Activated T-cell treated with anti-CD3 and anti-CD28 coated beads, Interleukin-2, amount 50 U/mL, for 4 hours (primary cell): ENCODE measurements around the gene FAM9C. TPM values are rescaled to one million over a fixed set of nuclear protein-coding genes. Genes with fewer than 3 reads are reported as not detected.

Experiments
- ATAC-seq, 2 donors: fragments of 200-7000 bp; cut with Tn5 transposase; one replicate each; pipeline ENCODE4 v1.10.0; 2021
- DNase-seq: peaks from one replicate; pipeline ENCODE4 v3.0.0-alpha.2; 2020
- H3K27me3 Mint-ChIP-seq: one replicate; pipeline ENCODE4 v1.8.0; 2021; ENCODE audit warnings: low read depth, mixed read lengths
- H3K36me3 Mint-ChIP-seq: one replicate; pipeline ENCODE4 v1.8.0; 2022; ENCODE audit warnings: mixed read lengths; ENCODE audit not compliant: insufficient read depth
- H3K4me1 Mint-ChIP-seq: one replicate; pipeline ENCODE4 v1.8.0; 2021; ENCODE audit warnings: low read depth, mixed read lengths
- H3K4me3 Mint-ChIP-seq: one replicate; pipeline ENCODE4 v1.8.0; 2021; ENCODE audit warnings: mild to moderate bottlenecking, moderate library complexity, mixed read lengths
- H3K9me3 Mint-ChIP-seq: one replicate; pipeline ENCODE4 v1.8.0; 2021; ENCODE audit warnings: mixed read lengths
- total RNA-seq, 3 donors: library from RNA; stranded (reverse); gene quantifications; one replicate each; pipeline ENCODE4 v1.2.1, GENCODE V29; 2021

FAM9C gene
- total RNA-seq, 3 donors from 2014 or later = not detected

GRCh38 chrX:13082206-13083065, 38.0 kb upstream of the FAM9C start:
- DNase-seq = no peak
- peaks cover 92% of the 10 kb centered on the region for H3K4me1 Mint-ChIP-seq
- peak in 1 of 2 donors; percentile 44 for ATAC-seq
- H3K27me3 Mint-ChIP-seq = no peaks in the 10 kb centered on the region
- peak overlapping the region; percentile 35 for H3K4me3 Mint-ChIP-seq
- H3K36me3 Mint-ChIP-seq = no peaks in the 10 kb centered on the region
- H3K9me3 Mint-ChIP-seq = no peaks in the 10 kb centered on the region

- no peak for ATAC-seq
- no peaks in the 10 kb centered on the region for H3K9me3 Mint-ChIP-seq
Measured at GRCh38 chrX:13081395-13082205, 37.2 kb upstream of the FAM9C start.

GRCh38 chrX:13080128-13080795, 35.8 kb upstream of the FAM9C start:
- Mint-ChIP-seq H3K4me3 (no peak overlapping the region), H3K9me3 (no peaks in the 10 kb centered on the region), H3K36me3 (no peaks in the 10 kb centered on the region)

More at GRCh38 chrX:13081395-13082205, 37.2 kb upstream of the FAM9C start:
- Mint-ChIP-seq H3K36me3 (no peaks in the 10 kb centered on the region), H3K27me3 (no peaks in the 10 kb centered on the region), H3K4me1 (peaks cover 90% of the 10 kb centered on the region), H3K4me3 (peak overlapping the region; percentile 35)
- no peak for DNase-seq

DNA sequence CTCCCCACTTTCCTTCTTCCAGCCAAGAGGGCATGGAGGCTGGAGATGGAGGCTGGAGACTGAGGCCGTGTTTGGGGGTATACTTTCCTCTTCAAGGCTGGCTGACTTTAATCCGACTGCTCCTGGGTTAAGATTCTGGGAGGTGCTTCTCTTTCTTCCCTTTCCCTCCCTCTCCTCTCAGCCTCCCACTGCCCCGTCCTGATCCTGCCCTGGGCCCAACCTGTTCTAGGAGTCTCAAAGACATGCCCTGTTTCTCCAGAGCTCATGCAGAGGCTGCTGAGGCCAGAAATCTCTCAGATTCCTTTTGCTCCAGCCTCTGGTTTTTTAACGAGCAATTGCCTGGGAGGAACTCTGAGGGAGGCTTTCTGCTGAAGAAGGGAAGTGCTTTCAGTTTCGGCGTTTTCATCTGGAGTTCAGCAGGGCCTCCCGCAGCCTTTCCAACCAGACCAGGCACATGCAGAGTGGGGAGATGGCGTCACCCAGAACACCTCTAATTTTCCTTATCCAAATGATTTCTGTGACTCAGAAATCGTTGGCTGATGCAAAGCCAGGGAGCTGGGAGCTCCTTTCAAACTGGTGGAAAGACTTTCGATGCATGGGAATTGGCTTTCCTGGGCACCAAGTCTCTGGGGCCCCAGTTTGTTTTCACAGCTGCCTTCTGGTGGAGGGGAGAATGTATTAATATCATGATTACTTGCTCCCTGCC, 34.5 kb upstream of the FAM9C start:
- ATAC-seq (no peak), DNase-seq (no peak)
- no peaks in the 10 kb centered on the region for H3K27me3 Mint-ChIP-seq

More at GRCh38 chrX:13080128-13080795, 35.8 kb upstream of the FAM9C start:
- no peaks in the 10 kb centered on the region for H3K27me3 Mint-ChIP-seq
- DNase-seq (no peak), ATAC-seq (no peak)
- peaks cover 89% of the 10 kb centered on the region for H3K4me1 Mint-ChIP-seq

GRCh38 chrX:13077168-13077567, 32.7 kb upstream of the FAM9C start:
- H3K4me3 Mint-ChIP-seq = no peak overlapping the region
- peak; percentile 31 to 32 for ATAC-seq
- peak; percentile 18 for DNase-seq
- no peaks in the 10 kb centered on the region for H3K9me3 Mint-ChIP-seq
- peaks cover 77% of the 10 kb centered on the region for H3K4me1 Mint-ChIP-seq
- no peaks in the 10 kb centered on the region for H3K27me3 Mint-ChIP-seq
- H3K36me3 Mint-ChIP-seq = no peaks in the 10 kb centered on the region

More for the DNA sequence above, 34.5 kb upstream of the FAM9C start:
- H3K4me3 Mint-ChIP-seq = peak overlapping the region; percentile 58
- no peaks in the 10 kb centered on the region for H3K36me3 Mint-ChIP-seq
- peaks cover 90% of the 10 kb centered on the region for H3K4me1 Mint-ChIP-seq
- H3K9me3 Mint-ChIP-seq = no peaks in the 10 kb centered on the region

DNA sequence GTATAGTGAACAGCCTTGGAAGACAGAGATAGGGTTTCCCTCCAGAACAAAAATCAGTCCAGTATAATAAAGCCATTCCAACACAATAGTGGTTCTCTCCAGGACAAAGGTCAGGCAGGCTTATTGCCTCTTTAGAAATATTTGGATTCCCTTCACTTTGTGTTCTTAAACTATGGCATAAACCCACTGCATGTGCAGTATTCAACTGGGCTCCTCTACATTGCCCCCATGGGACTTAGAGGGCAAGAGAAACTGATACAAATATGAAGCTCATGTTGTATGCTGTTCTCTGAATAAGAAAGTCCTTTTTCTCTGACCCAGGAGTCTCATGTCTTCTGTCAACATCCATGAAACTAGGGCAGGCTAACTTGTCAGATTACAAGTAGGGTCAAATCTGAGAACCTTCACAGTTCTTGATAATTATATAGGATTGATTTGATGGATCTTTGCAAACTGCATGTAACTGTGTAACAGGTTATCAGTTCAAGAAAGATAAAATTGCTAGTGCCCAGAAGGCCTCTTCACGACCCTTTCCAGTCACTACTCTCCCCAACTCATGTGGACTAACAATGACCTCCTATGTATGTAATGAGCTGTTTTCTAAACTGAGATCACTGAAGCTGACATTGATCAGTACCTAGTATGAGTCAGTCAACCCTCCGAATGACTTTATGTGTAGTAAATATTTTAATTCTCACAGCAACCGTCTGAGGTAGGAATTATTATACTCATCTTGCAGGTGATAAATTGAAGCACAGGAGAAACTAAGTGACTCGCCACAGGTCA, 31.9 kb upstream of the FAM9C start:
- peak; percentile 84 to 88 for ATAC-seq

DNA sequence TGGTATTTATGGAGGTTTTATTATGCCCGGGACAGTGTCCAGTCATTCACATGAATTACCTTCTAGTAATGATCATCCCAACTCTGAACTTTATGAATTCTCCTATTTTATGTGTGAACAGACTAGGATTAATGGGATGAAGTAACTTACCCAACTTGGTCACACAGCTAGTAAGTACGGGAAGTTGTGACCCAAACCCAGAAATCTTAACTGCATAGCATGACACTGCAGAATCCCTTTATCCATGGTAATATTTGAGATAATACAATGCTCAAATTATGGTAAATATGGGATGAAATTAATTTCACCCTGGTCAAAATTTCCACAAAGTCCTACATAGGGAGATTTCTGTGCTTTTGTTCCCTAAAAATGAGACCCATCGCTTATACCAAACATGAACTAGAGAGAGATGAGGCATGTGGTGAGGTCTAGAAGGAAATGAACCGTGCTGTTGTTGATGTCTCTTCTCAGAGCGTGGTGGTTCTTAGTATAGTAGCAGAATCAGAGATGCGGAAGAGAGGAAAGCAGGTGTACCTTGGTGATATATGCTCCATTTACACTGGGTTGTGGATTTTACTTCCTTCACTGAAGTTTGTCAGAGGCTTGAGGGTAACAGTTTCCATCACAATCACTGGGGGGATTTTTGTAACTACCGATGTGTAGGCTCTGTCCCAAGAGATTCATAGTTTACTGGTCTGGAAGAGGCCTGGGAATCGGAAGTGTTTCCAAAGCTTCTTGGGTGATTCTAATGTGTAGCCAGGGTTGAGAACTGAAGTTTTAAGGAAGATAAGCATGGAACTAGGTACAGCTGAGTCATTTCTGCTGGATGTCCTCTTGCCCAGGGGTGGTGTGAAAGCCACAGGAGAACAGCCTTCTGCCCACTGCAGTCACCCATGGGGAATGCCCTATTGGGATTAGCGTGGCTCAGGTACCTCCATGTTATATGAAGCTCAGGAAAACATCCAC, 30.2 kb upstream of the FAM9C start:
- no peaks in the 10 kb centered on the region for H3K27me3 Mint-ChIP-seq
- ATAC-seq (peak; percentile 19 to 46), DNase-seq (no peak)
- peaks cover 52% of the 10 kb centered on the region for H3K4me1 Mint-ChIP-seq
- no peaks in the 10 kb centered on the region for H3K36me3 Mint-ChIP-seq
- no peak overlapping the region for H3K4me3 Mint-ChIP-seq
- H3K9me3 Mint-ChIP-seq = no peaks in the 10 kb centered on the region

More for the DNA sequence above, 31.9 kb upstream of the FAM9C start:
- no peak for DNase-seq
- H3K4me1 Mint-ChIP-seq = peaks cover 69% of the 10 kb centered on the region
- H3K9me3 Mint-ChIP-seq = no peaks in the 10 kb centered on the region
- H3K4me3 Mint-ChIP-seq = no peak overlapping the region
- no peaks in the 10 kb centered on the region for H3K36me3 Mint-ChIP-seq
- H3K27me3 Mint-ChIP-seq = no peaks in the 10 kb centered on the region

DNA sequence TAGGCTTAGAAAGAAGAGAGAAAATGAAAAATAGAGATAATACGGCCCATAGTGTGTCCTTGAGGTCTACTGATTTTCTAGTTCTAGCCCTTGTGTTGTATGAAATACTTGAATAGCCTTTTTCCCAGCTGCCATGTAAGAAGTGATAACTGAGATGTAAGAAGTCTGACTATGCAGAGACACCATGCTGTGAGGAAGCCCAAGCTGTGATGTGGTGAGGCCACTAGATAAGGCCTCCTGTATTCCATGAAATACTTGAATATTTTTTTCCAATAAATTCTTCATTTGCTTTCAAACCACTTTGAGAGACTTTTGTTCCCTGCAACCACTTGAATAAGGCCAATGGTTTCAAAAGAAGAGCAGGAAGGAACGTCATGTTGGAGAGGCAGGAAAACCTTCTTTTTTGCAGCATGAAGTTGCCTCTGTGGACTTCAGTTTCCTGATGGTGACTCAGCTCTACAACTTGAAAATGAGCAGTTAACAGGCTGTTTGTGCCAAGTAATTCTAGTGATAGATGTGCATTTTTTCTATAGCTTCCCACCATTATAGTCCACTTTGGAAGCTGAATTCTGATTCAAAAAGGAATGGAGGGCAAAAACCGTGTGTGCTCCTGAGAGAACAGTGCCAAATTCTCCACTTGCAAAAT, 25.5 kb upstream of the FAM9C start:
- Mint-ChIP-seq H3K4me3 (no peak overlapping the region), H3K4me1 (peaks cover 20% of the 10 kb centered on the region), H3K36me3 (no peaks in the 10 kb centered on the region), H3K27me3 (no peaks in the 10 kb centered on the region), H3K9me3 (peaks cover 7% of the 10 kb centered on the region)
- DNase-seq = no peak
- ATAC-seq = no peak

DNA sequence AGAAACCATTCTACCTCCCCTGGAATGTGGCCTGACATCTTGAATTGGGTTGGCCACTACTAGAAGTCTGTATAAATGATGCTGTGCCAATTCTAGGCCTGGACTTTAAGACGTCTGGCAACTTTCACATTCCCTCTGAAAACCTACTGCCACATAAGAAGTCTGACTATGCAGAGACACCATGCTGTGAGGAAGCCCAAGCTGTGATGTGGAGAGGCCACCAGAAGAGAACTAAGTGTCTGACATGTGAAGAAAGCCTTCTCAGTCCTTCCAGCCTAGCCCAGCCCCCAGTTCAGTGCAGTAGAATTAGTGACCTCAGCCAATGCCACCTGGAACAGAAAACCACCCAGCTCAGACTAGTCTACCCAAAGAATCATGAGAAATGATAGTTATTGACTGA, 24.2 kb upstream of the FAM9C start:
- Mint-ChIP-seq H3K9me3 (peaks cover 7% of the 10 kb centered on the region), H3K36me3 (no peaks in the 10 kb centered on the region), H3K4me1 (peaks cover 17% of the 10 kb centered on the region), H3K27me3 (no peaks in the 10 kb centered on the region), H3K4me3 (no peak overlapping the region)
- DNase-seq (no peak), ATAC-seq (no peak)

GRCh38 chrX:13067773-13068172, 23.4 kb upstream of the FAM9C start:
- peaks cover 13% of the 10 kb centered on the region for H3K9me3 Mint-ChIP-seq
- ATAC-seq (no peak), DNase-seq (no peak)
- H3K27me3 Mint-ChIP-seq = no peaks in the 10 kb centered on the region
- no peak overlapping the region for H3K4me3 Mint-ChIP-seq
- H3K4me1 Mint-ChIP-seq = peaks cover 15% of the 10 kb centered on the region
- peaks cover 4% of the 10 kb centered on the region for H3K36me3 Mint-ChIP-seq

DNA sequence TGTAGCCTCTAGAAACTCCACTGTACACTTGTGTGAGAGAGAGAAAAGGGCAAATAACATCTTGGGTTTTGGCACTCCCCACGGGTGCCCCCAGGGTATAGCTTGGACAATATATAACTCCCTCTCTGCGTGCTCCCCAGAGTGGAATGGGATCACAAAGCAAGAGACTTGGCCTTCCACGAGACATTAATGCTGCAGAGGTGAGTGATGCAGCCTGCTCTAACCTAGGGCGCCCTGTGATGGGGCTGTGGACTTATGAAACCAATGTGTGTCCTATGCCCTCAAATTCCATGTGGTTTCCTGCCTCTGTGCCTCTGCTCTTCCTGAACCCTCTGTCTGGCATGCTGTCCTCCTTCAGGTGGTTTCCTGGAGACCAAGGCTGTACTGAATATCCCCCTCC, 22.0 kb upstream of the FAM9C start:
- Mint-ChIP-seq H3K36me3 (peaks cover 6% of the 10 kb centered on the region), H3K4me1 (peaks cover 15% of the 10 kb centered on the region)

DNA sequence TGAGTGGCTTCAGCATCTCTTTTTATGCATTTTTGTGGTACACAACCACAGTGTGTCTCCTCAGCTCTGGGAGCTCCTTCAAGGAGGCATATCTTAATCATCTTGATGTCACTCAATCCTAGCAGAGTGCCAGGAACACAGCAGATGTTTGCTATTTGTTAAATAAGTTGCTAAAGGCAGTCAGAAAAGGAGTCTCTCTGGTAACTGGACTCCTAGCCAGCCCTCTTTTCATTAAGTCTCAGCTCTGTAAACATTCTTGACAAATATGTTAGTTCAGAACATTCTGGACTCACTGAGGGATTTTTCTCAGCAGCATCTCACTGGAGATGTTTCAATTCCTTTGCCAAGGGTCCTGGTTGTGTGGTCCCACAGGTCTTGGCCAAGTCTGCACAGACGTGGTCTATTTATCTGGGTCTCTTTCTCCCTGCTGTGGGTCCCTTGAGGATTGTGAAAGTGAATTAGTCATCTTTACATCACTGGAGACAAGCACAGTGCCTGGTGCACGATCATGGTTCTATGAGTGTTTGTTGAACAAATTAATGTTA, 20.3 kb upstream of the FAM9C start:
- no peak overlapping the region for H3K4me3 Mint-ChIP-seq
- H3K27me3 Mint-ChIP-seq = no peaks in the 10 kb centered on the region
- H3K36me3 Mint-ChIP-seq = peaks cover 6% of the 10 kb centered on the region
- ATAC-seq (peak in 1 of 2 donors; percentile 32), DNase-seq (no peak)
- H3K4me1 Mint-ChIP-seq = peaks cover 28% of the 10 kb centered on the region
- peaks cover 15% of the 10 kb centered on the region for H3K9me3 Mint-ChIP-seq

More for the DNA sequence above, 22.0 kb upstream of the FAM9C start:
- Mint-ChIP-seq H3K4me3 (no peak overlapping the region), H3K27me3 (no peaks in the 10 kb centered on the region), H3K9me3 (peaks cover 15% of the 10 kb centered on the region)
- ATAC-seq = no peak
- no peak for DNase-seq
